LoVo (cell line): ENCODE data around the gene ARHGAP42.

Source experiments
- DNase-seq: peaks from one replicate; pipeline ENCODE4 v3.0.0-alpha.2; 2016; ENCODE audit warnings: low spot score

Gene ARHGAP42

GRCh38 chr11:101022256-101022655 lies 335.2 kb downstream of the ARHGAP42 start:
- DNase-seq, result no peak

GRCh38 chr11:101028644-101029043 lies 341.6 kb downstream of the ARHGAP42 start:
- DNase-seq, result no peak

GRCh38 chr11:101030015-101030414 lies 342.9 kb downstream of the ARHGAP42 start:
- no peak for DNase-seq

- DNase-seq, result no peak
Measured at GRCh38 chr11:101030692-101031091, 343.6 kb downstream of the ARHGAP42 start.

- no peak for DNase-seq
Measured at GRCh38 chr11:101031713-101032112, 344.6 kb downstream of the ARHGAP42 start.

- no peak for DNase-seq
Measured at GRCh38 chr11:101032991-101033390, 345.9 kb downstream of the ARHGAP42 start.

- no peak for DNase-seq
Measured at GRCh38 chr11:101034076-101034475, 347.0 kb downstream of the ARHGAP42 start.

- DNase-seq, result no peak
Measured at GRCh38 chr11:101035872-101036271, 348.8 kb downstream of the ARHGAP42 start.
